ENCODE data around the gene CD81. TPM values are rescaled to one million over a fixed set of nuclear protein-coding genes. Genes with fewer than 3 reads are reported as not detected.

CD81 gene
- total RNA-seq, 1 experiment from 2014 or later = 183 TPM

GRCh38 chr11:2425506-2425905 is 48.4 kb downstream of the CD81 start:
- CTCF ChIA-PET = interaction anchor here (0.7 to 5.8 kb wide), 4 partner anchors 18 to 485 kb away, joined by 3 to 76 read pairs (median 4); no protein-coding TSS in a partner anchor
- no peaks in the 10 kb centered on the region for H3K36me3 Mint-ChIP-seq (ENCODE audit: insufficient read depth, unreplicated experiment)
- no peak overlapping the region for H3K4me3 Mint-ChIP-seq (ENCODE audit: unreplicated experiment)
- POLR2A ChIA-PET = interaction anchor here (1.0 kb wide), 1 partner anchor 120 kb away, joined by 6 read pairs; no protein-coding TSS in a partner anchor
- intact Hi-C loops (cut with micrococcal nuclease) = no loop called here
- TF ChIP-seq CTCF (IDR thresholded peaks at IDR 0.05; ENCODE audit: unreplicated experiment) = no peak
- H3K9me3 Mint-ChIP-seq (ENCODE audit: unreplicated experiment) = no peaks in the 10 kb centered on the region
- no TSS peak for BruUV-seq (replicated peaks)
- DNase-seq (ENCODE audit: unreplicated experiment) = no peak
- no peaks in the 10 kb centered on the region for H3K27me3 Mint-ChIP-seq (ENCODE audit: insufficient read depth, unreplicated experiment)
- no peak overlapping the region for H3K27ac Mint-ChIP-seq (ENCODE audit: low read depth, unreplicated experiment)
- no peaks in the 10 kb centered on the region for H3K4me1 Mint-ChIP-seq (ENCODE audit: insufficient read depth, unreplicated experiment)

- no peaks in the 10 kb centered on the region for H3K4me1 Mint-ChIP-seq (ENCODE audit: insufficient read depth, unreplicated experiment)
- BruUV-seq (replicated peaks) = no TSS peak
- no peak for TF ChIP-seq CTCF (IDR thresholded peaks at IDR 0.05; ENCODE audit: unreplicated experiment)
- no peaks in the 10 kb centered on the region for H3K9me3 Mint-ChIP-seq (ENCODE audit: unreplicated experiment)
- intact Hi-C loops (cut with micrococcal nuclease) = no loop called here
- POLR2A ChIA-PET = interaction anchor here (0.7 to 1.0 kb wide), 2 partner anchors 121 to 156 kb away, joined by 3 to 6 read pairs; no protein-coding TSS in a partner anchor
- no peak for DNase-seq (ENCODE audit: unreplicated experiment)
- no peak overlapping the region for H3K27ac Mint-ChIP-seq (ENCODE audit: low read depth, unreplicated experiment)
- H3K27me3 Mint-ChIP-seq (ENCODE audit: insufficient read depth, unreplicated experiment) = no peaks in the 10 kb centered on the region
- H3K36me3 Mint-ChIP-seq (ENCODE audit: insufficient read depth, unreplicated experiment) = no peaks in the 10 kb centered on the region
- CTCF ChIA-PET = interaction anchor here (0.6 to 5.8 kb wide), 6 partner anchors 15 to 586 kb away, joined by 3 to 76 read pairs (median 4); no protein-coding TSS in a partner anchor
- no peak overlapping the region for H3K4me3 Mint-ChIP-seq (ENCODE audit: unreplicated experiment)
Measured at GRCh38 chr11:2426221-2426620, 49.1 kb downstream of the CD81 start.

- Mint-ChIP-seq H3K27ac (ENCODE audit: low read depth, unreplicated experiment) (no peak overlapping the region), H3K9me3 (ENCODE audit: unreplicated experiment) (no peaks in the 10 kb centered on the region), H3K4me1 (ENCODE audit: insufficient read depth, unreplicated experiment) (no peaks in the 10 kb centered on the region), H3K4me3 (ENCODE audit: unreplicated experiment) (no peak overlapping the region), H3K36me3 (ENCODE audit: insufficient read depth, unreplicated experiment) (no peaks in the 10 kb centered on the region), H3K27me3 (ENCODE audit: insufficient read depth, unreplicated experiment) (no peaks in the 10 kb centered on the region)
- ChIA-PET POLR2A (no interaction called here), CTCF (interaction anchor here (0.6 to 5.8 kb wide), 9 partner anchors 7 to 585 kb away, joined by 3 to 76 read pairs (median 4); no protein-coding TSS in a partner anchor)
- intact Hi-C loops (cut with micrococcal nuclease) = no loop called here
- BruUV-seq (replicated peaks) = no TSS peak
- no peak for DNase-seq (ENCODE audit: unreplicated experiment)
- TF ChIP-seq CTCF (IDR thresholded peaks at IDR 0.05; ENCODE audit: unreplicated experiment) = no peak
Measured at GRCh38 chr11:2426826-2427521, 49.9 kb downstream of the CD81 start.

- H3K4me1 Mint-ChIP-seq (ENCODE audit: insufficient read depth, unreplicated experiment) = no peaks in the 10 kb centered on the region
- no peaks in the 10 kb centered on the region for H3K9me3 Mint-ChIP-seq (ENCODE audit: unreplicated experiment)
- no peak for DNase-seq (ENCODE audit: unreplicated experiment)
- intact Hi-C loops (cut with micrococcal nuclease) = loop anchor here (1.0 kb wide), 1 partner anchor 460 kb away; no protein-coding TSS in a partner anchor
- no TSS peak for BruUV-seq (replicated peaks)
- no peaks in the 10 kb centered on the region for H3K27me3 Mint-ChIP-seq (ENCODE audit: insufficient read depth, unreplicated experiment)
- no peaks in the 10 kb centered on the region for H3K36me3 Mint-ChIP-seq (ENCODE audit: insufficient read depth, unreplicated experiment)
- H3K27ac Mint-ChIP-seq (ENCODE audit: low read depth, unreplicated experiment) = no peak overlapping the region
- ChIA-PET CTCF (interaction anchor here (0.5 to 5.8 kb wide), 11 partner anchors 8 to 751 kb away, joined by 3 to 76 read pairs (median 3); no protein-coding TSS in a partner anchor), POLR2A (no interaction called here)
- no peak for TF ChIP-seq CTCF (IDR thresholded peaks at IDR 0.05; ENCODE audit: unreplicated experiment)
- H3K4me3 Mint-ChIP-seq (ENCODE audit: unreplicated experiment) = no peak overlapping the region
Measured at GRCh38 chr11:2427721-2428321, 50.7 kb downstream of the CD81 start.
